B cell (primary cell): ENCODE measurements around the gene CIT.

Experiments
- EZH2 ChIP-seq: IDR thresholded peaks from 2 replicates; pipeline ENCODE4 v1.6.1; 2012; ENCODE audit warnings: borderline replicate concordance, low read depth, mild to moderate bottlenecking, moderate library complexity, low read length; ENCODE audit not compliant: insufficient read depth, poor library complexity, severe bottlenecking
- TF ChIP-seq, protein P1 (sequence below): fragments of 200-600 bp; IDR thresholded peaks from one replicate; pipeline ENCODE4 v1.8.0; 2022; ENCODE audit warnings: antibody characterized with exemption, mild to moderate bottlenecking

DNA sequence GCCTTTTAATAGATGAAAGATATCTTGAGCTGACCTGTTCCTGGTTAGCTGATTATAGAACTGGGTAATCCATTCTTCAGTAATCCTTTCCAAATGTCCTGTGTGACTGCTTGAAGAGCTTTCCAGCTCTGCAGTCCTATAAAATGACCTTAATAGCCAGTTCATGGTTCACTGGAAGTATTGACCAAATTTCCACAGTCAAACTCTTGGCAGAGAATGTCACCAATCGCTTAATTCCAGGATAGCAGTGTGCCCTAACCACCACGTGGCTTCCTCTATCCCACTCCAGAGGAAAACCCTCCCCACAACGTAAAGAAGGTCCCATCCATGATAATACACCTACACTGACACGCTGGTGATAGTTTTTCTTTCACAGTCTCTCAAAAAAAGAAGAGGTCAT lies 191.7 kb downstream of the CIT start:
- TF ChIP-seq, protein P1, sequence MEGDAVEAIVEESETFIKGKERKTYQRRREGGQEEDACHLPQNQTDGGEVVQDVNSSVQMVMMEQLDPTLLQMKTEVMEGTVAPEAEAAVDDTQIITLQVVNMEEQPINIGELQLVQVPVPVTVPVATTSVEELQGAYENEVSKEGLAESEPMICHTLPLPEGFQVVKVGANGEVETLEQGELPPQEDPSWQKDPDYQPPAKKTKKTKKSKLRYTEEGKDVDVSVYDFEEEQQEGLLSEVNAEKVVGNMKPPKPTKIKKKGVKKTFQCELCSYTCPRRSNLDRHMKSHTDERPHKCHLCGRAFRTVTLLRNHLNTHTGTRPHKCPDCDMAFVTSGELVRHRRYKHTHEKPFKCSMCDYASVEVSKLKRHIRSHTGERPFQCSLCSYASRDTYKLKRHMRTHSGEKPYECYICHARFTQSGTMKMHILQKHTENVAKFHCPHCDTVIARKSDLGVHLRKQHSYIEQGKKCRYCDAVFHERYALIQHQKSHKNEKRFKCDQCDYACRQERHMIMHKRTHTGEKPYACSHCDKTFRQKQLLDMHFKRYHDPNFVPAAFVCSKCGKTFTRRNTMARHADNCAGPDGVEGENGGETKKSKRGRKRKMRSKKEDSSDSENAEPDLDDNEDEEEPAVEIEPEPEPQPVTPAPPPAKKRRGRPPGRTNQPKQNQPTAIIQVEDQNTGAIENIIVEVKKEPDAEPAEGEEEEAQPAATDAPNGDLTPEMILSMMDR, result no peak
- TF ChIP-seq EZH2, result no peak
